ENCODE data around the gene FLNB.

FLNB gene

DNA sequence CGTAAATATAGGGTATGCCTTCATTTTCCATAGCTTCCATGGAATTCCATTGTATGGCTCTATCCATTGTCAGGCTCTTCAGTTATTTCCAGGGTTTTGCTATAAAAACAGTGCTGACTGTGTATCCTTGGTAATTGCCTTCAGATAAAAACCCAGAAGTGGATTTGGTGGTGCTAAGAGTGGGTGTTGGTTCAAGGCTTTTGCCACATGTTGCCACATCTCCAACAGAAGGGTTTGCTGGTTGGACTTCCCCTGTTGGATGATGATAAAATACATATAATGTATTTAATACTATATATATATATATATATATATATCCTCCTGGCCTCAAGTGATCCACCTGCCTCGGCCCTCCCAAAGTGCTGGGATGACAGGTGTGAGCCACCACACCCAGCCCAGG, 97.8 kb downstream of the FLNB start:
- DNase-seq (ENCODE audit: low read depth) = no peak

GRCh38 chr3:58106640-58107039, 98.4 kb downstream of the FLNB start:
- DNase-seq (ENCODE audit: low read depth) = no peak

DNA sequence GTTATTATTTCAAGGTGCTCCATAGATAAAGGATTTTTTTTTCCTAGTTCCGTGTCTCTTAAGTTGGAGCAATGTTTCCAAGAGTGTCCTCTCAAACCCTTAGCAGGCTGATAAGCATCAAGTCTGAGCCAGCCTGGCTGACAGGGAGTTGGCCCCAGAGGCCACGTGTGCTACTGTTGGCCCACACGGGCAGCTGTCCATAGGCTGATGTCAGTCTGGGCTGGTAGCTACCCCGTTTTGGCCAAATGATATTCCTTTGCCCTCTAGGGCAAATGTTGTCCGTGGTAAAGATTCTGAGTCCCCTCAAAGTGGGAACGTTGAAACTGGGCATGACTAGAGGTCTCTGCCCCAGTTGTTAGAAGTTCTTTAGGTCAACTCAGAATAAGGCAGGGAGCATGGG, 99.4 kb downstream of the FLNB start:
- DNase-seq (ENCODE audit: low read depth) = no peak

DNA sequence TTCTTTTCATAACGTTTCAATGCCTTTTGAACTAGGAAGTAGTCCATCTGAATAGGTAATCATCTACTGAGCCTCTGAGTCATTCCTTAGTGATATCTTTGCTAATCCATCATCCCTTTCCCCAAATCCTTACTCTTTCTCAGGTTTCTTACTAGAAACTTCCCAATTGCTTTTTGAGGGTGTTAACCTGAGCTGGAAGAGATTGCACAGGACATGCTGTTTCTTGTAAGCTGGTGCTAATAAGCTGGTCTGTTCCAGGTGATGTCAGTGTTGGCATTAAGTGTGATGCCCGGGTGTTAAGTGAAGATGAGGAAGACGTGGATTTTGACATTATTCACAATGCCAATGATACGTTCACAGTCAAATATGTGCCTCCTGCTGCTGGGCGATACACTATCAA, 101.5 kb downstream of the FLNB start:
- no peak for DNase-seq (ENCODE audit: low read depth)

DNA sequence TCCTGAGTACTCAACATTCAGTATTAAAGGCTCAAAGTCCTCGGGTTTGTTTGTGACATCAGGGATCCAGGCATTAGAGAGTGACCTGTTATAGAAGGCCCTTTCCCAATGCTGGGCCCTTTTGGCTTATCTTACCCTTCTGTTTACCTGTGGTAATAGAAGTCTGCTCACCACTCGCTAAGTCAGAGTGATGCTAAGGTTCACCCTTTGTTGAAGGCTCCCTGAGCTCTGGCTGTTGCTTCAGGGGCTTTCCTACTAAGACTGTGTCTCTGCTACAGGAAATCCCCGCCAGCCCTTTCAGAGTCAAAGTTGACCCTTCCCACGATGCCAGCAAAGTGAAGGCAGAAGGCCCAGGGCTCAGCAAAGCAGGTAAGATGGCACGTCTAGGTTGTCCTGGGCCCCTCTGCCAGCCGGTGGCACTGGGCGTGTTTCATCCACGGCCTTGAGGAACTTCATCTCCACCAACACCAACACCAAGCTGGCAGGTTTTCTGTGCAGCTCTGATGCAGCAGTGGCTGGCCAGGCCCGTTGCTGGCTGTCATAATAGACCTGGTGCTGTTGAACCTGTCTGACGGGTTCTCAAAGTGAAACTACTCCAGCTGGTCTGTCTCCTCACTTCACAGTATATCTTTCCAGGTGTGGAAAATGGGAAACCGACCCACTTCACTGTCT, 103.4 kb downstream of the FLNB start:
- DNase-seq (ENCODE audit: low read depth) = peak; percentile 2

GRCh38 chr3:58112185-58112535, 103.9 kb downstream of the FLNB start:
- DNase-seq (ENCODE audit: low read depth) = no peak

DNA sequence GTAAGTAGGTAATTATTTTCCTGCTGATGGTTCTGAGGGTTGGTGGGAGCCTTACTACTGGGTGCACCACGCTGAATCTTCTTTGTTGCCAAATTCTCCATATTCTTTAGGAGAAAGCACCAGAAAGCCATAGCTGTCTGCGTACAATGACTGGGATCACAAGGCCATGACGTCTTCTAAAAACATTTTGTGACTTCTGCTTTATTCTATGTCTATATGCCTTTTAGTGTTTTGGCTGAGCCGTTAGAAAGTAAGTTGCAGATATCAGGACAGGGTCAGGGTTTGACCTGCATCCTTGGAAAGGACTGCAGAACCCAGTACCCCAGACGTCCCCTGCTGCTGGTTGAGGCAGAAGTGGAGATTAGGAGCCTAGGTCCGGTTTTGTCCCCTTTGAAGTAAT, 107.0 kb downstream of the FLNB start:
- no peak for DNase-seq (ENCODE audit: low read depth)

DNA sequence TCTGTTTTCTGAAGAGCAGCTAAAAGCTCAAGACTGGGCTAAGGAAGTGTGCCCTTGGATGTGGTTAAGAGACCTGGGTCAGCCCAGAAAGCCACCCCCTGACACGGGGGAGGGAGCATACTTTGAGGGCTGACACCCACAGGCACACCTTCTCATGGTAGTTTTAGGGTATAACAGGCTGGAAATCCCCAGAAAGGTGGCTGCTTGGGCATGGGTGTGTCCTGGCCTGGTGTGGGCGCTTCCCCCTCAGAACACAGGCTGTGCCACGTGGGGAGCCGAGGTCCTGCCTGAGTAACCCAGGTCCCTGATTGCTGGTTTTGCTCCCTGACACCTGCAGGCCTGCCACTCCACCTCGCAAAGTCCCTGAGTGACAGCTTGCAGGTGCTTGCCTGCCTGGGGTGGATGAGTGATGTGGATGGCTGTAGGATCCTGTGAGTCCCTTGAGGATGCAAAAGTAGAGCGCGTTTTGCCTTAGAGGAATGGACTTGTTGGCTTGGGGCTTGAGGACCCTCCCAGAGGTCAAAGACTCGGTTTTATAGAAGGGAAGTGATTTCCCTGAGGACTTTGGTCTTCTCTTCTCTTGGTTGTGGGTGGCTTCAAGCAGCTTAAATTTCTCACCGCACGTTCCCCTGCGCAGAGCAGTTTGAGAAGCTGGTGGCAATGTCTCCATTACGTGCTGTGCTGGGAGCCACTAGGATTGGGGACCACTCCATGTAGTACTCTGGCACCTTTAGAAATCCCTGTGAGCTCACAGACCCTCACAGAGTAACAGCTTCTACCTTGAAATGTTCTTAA, 108.1 kb downstream of the FLNB start:
- DNase-seq (ENCODE audit: low read depth) = peak; percentile 42

DNA sequence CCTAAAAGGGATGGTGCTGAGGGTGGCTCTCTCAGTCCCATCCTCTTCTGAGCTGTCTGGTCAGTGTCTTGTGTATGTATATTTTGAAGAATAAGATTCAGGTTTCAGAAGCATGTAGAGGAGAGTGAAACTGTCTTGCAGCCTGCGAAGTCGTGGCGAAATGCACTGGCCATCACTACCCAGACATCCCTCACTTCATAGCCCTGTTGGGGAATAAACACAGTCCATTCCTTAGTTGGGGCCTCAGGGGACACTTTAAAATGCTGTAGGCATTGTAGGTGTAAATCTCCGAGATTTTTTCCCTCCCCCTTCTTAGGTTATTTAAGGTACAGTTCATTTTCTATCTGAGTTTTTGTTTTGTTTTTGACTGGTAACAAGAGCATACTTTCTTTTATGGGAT, 108.8 kb downstream of the FLNB start:
- DNase-seq (ENCODE audit: low read depth) = no peak

GRCh38 chr3:58117561-58118181, 109.4 kb downstream of the FLNB start:
- no peak for DNase-seq (ENCODE audit: low read depth)

DNA sequence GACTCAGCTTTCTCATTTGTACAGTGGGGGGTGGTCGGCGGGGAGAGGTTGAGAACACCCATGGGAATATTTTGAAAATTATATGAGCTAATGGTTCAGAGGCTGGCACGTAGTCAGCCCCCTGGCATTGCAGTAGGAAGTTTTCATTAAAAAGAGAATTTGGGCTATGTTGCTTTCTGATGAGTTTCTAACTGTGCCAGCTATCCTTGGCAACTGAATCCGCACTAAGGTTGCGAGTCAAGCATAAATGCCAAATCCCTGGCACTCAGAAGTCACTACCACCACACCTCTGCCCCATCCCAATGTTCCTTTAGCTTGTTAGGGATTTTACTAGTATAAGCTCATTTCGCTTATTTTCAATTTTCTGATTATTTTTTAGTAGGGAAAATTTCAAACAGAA, 111.0 kb downstream of the FLNB start:
- no peak for DNase-seq (ENCODE audit: low read depth)

- DNase-seq (ENCODE audit: low read depth) = no peak
Observed at GRCh38 chr3:58120075-58120812, 112.0 kb downstream of the FLNB start.

- DNase-seq (ENCODE audit: low read depth) = no peak
Observed at GRCh38 chr3:58121183-58121582, 113.0 kb downstream of the FLNB start.

DNA sequence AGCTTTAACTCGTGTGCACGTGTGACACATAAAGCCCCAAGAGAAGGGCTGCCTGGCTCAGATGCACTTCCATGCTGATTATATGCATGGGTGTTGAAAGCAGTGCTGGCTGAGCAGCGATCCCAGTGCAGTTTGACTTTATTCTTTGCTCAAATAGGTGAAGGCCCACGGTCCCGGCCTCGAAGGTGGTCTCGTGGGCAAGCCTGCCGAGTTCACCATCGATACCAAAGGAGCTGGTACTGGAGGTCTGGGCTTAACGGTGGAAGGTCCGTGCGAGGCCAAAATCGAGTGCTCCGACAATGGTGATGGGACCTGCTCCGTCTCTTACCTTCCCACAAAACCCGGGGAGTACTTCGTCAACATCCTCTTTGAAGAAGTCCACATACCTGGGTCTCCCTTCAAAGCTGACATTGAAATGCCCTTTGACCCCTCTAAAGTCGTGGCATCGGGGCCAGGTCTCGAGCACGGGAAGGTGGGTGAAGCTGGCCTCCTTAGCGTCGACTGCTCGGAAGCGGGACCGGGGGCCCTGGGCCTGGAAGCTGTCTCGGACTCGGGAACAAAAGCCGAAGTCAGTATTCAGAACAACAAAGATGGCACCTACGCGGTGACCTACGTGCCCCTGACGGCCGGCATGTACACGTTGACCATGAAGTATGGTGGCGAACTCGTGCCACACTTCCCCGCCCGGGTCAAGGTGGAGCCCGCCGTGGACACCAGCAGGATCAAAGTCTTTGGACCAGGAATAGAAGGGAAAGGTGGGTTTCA, 114.9 kb downstream of the FLNB start:
- DNase-seq (ENCODE audit: low read depth) = no peak

- no peak for DNase-seq (ENCODE audit: low read depth)
Observed at GRCh38 chr3:58124387-58124786, 116.2 kb downstream of the FLNB start.

GRCh38 chr3:58129041-58129770, 121.0 kb downstream of the FLNB start:
- no peak for DNase-seq (ENCODE audit: low read depth)

GRCh38 chr3:58130591-58130990, 122.4 kb downstream of the FLNB start:
- DNase-seq (ENCODE audit: low read depth) = no peak

GRCh38 chr3:58131101-58131825, 123.0 kb downstream of the FLNB start:
- DNase-seq (ENCODE audit: low read depth) = no peak

- no peak for DNase-seq (ENCODE audit: low read depth)
Observed at GRCh38 chr3:58132850-58133249, 124.6 kb downstream of the FLNB start.

- no peak for DNase-seq (ENCODE audit: low read depth)
Observed at GRCh38 chr3:58134468-58134867, 126.2 kb downstream of the FLNB start.

Data from activated gamma-delta T cell treated with anti-CD3 and anti-CD28 coated beads, Interleukin-2, amount 50 U/mL, for 16 hours (primary cell).